Karpas-422 (cell line): ENCODE measurements around the gene PPP1R12C. TPM values are rescaled to one million over a fixed set of nuclear protein-coding genes. Genes with fewer than 3 reads are reported as not detected.
"Not testable (repeated sequence)": the region's sequence is repeated elsewhere in the genome, so short reads cannot be mapped to it uniquely, and the experiment has no call there.

Source experiments
- DNase-seq: peaks from one replicate; pipeline ENCODE4 v3.0.0-alpha.2; 2015
- H2AFZ ChIP-seq: fragments of 200-600 bp; sonication (generic); 2 replicates; pipeline ENCODE4 v1.6.1; 2014; ENCODE audit warnings: antibody characterized with exemption, low read length, mixed read lengths
- H3K27ac ChIP-seq: fragments of 200-600 bp; sonication (generic); 2 replicates; pipeline ENCODE4 v1.5.1; 2014; ENCODE audit warnings: mild to moderate bottlenecking, low read length, moderate library complexity
- H3K27me3 ChIP-seq: fragments of 200-600 bp; sonication (generic); 2 replicates; pipeline ENCODE4 v1.6.1; 2014; ENCODE audit warnings: low read length, mixed read lengths
- H3K36me3 ChIP-seq: fragments of 200-600 bp; sonication (generic); 2 replicates; pipeline ENCODE4 v1.6.1; 2014; ENCODE audit warnings: low read length, mixed read lengths; ENCODE audit not compliant: insufficient read depth
- H3K4me1 ChIP-seq: fragments of 200-600 bp; sonication (generic); 2 replicates; pipeline ENCODE4 v1.6.1; 2014; ENCODE audit warnings: mild to moderate bottlenecking, low read length, mixed read lengths
- H3K4me2 ChIP-seq: fragments of 200-600 bp; sonication (generic); 2 replicates; pipeline ENCODE4 v1.6.1; 2014; ENCODE audit warnings: low read length, low read depth, mild to moderate bottlenecking; ENCODE audit not compliant: poor library complexity, severe bottlenecking
- H3K4me3 ChIP-seq: fragments of 200-600 bp; sonication (generic); 2 replicates; pipeline ENCODE4 v1.5.1; 2014; ENCODE audit warnings: mild to moderate bottlenecking, antibody characterized with exemption, low read length, mixed read lengths
- H3K79me2 ChIP-seq: fragments of 200-600 bp; sonication (generic); 2 replicates; pipeline ENCODE4 v1.6.1; 2014; ENCODE audit warnings: mild to moderate bottlenecking, low read length, mixed read lengths
- H3K9ac ChIP-seq: fragments of 200-600 bp; sonication (generic); 2 replicates; pipeline ENCODE4 v1.6.0; 2014; ENCODE audit warnings: low read length
- H3K9me2 ChIP-seq: fragments of 200-600 bp; sonication (generic), shearing (Covaris generic); replicated peaks from 2 replicates; pipeline ENCODE4 v1.6.0; 2014; ENCODE audit warnings: mild to moderate bottlenecking, low read length, moderate library complexity; ENCODE audit not compliant: insufficient read depth
- H3K9me3 ChIP-seq: fragments of 300-700, 200-600 bp; sonication (generic); 2 replicates; pipeline ENCODE4 v1.6.1; 2014; ENCODE audit warnings: low read length, mixed read lengths
- H4K20me1 ChIP-seq: fragments of 200-600 bp; sonication (generic); 2 replicates; pipeline ENCODE4 v1.6.1; 2014; ENCODE audit warnings: mild to moderate bottlenecking, antibody characterized with exemption, low read length, low read depth; ENCODE audit not compliant: insufficient read depth
- total RNA-seq: library from RNA; depleted of rRNA; stranded (reverse); fragments of >200 nt; shearing (Covaris generic); gene quantifications from 2 replicates; pipeline ENCODE4 v1.2.3, GENCODE V29; 2014; ENCODE audit warnings: low replicate concordance

The PPP1R12C gene
- total RNA-seq, 1 experiment from 2014 or later = 81.8 TPM

GRCh38 chr19:55111238-55111831 is 6.1 kb downstream of the PPP1R12C start:
- peaks cover 58% of the 10 kb centered on the region for H4K20me1 ChIP-seq
- no peak for DNase-seq

GRCh38 chr19:55109527-55110291 is 7.7 kb downstream of the PPP1R12C start:
- peaks cover 35% of the 10 kb centered on the region for H3K36me3 ChIP-seq
- H3K27ac ChIP-seq = no peak overlapping the region
- H4K20me1 ChIP-seq = peaks cover 43% of the 10 kb centered on the region
- H3K4me1 ChIP-seq = peaks cover 25% of the 10 kb centered on the region
- DNase-seq = no peak
- H3K79me2 ChIP-seq = peaks cover 92% of the 10 kb centered on the region
- H3K27me3 ChIP-seq = no peaks in the 10 kb centered on the region
- H3K9me2 ChIP-seq = no peaks in the 10 kb centered on the region
- no peak overlapping the region for H3K4me2 ChIP-seq
- H3K9ac ChIP-seq = no peak overlapping the region
- H3K4me3 ChIP-seq = no peak overlapping the region
- no peaks in the 10 kb centered on the region for H3K9me3 ChIP-seq
- H2AFZ ChIP-seq = no peak overlapping the region

More at GRCh38 chr19:55111238-55111831, 6.1 kb downstream of the PPP1R12C start:
- H3K79me2 ChIP-seq = peaks cover 93% of the 10 kb centered on the region
- H3K4me3 ChIP-seq = no peak overlapping the region
- peaks cover 37% of the 10 kb centered on the region for H3K4me1 ChIP-seq
- no peak overlapping the region for H3K9ac ChIP-seq
- H2AFZ ChIP-seq = no peak overlapping the region
- no peaks in the 10 kb centered on the region for H3K9me3 ChIP-seq
- no peak overlapping the region for H3K27ac ChIP-seq
- H3K36me3 ChIP-seq = peaks cover 32% of the 10 kb centered on the region
- no peaks in the 10 kb centered on the region for H3K9me2 ChIP-seq
- H3K4me2 ChIP-seq = no peak overlapping the region
- H3K27me3 ChIP-seq = no peaks in the 10 kb centered on the region

GRCh38 chr19:55107252-55107651 is 10.2 kb downstream of the PPP1R12C start:
- H3K79me2 ChIP-seq = peaks cover 83% of the 10 kb centered on the region
- H3K27me3 ChIP-seq, H3K9me3 ChIP-seq, H3K4me2 ChIP-seq, H3K9me2 ChIP-seq, H2AFZ ChIP-seq, H3K27ac ChIP-seq, DNase-seq, H3K4me3 ChIP-seq, H3K4me1 ChIP-seq, H3K9ac ChIP-seq: not testable (repeated sequence)
- peaks cover 19% of the 10 kb centered on the region for H4K20me1 ChIP-seq
- peaks cover 43% of the 10 kb centered on the region for H3K36me3 ChIP-seq

GRCh38 chr19:55106591-55106990 is 10.8 kb downstream of the PPP1R12C start:
- no peak for DNase-seq
- Histone ChIP-seq H3K4me1 (no peaks in the 10 kb centered on the region), H3K79me2 (peaks cover 79% of the 10 kb centered on the region), H3K36me3 (peaks cover 39% of the 10 kb centered on the region), H3K9me2 (no peaks in the 10 kb centered on the region), H3K4me2 (no peak overlapping the region), H3K27ac (no peak overlapping the region), H3K27me3 (no peaks in the 10 kb centered on the region), H3K9ac (no peak overlapping the region), H3K4me3 (no peak overlapping the region), H4K20me1 (peaks cover 15% of the 10 kb centered on the region), H2AFZ (no peak overlapping the region), H3K9me3 (no peaks in the 10 kb centered on the region)

GRCh38 chr19:55105237-55105636 is 12.2 kb downstream of the PPP1R12C start:
- H3K36me3 ChIP-seq = peaks cover 34% of the 10 kb centered on the region
- no peak overlapping the region for H3K4me2 ChIP-seq
- no peak for DNase-seq
- H3K9ac ChIP-seq = no peak overlapping the region
- no peak overlapping the region for H2AFZ ChIP-seq
- no peaks in the 10 kb centered on the region for H3K27me3 ChIP-seq
- H3K4me3 ChIP-seq = no peak overlapping the region
- H3K4me1 ChIP-seq = no peaks in the 10 kb centered on the region
- no peaks in the 10 kb centered on the region for H3K9me3 ChIP-seq
- H3K27ac ChIP-seq = no peak overlapping the region
- peaks cover 73% of the 10 kb centered on the region for H3K79me2 ChIP-seq
- peaks cover 10% of the 10 kb centered on the region; the same call in 1 of the 2 replicates for H4K20me1 ChIP-seq
- H3K9me2 ChIP-seq = no peaks in the 10 kb centered on the region

- Histone ChIP-seq H3K9me3 (no peaks in the 10 kb centered on the region), H3K27me3 (no peaks in the 10 kb centered on the region), H3K4me2 (no peak overlapping the region), H4K20me1 (peaks cover 24% of the 10 kb centered on the region), H3K9me2 (no peaks in the 10 kb centered on the region), H3K4me3 (no peak overlapping the region), H3K4me1 (peaks cover 6% of the 10 kb centered on the region), H3K27ac (no peak overlapping the region), H3K36me3 (peaks cover 17% of the 10 kb centered on the region), H3K9ac (no peak overlapping the region), H3K79me2 (peaks cover 58% of the 10 kb centered on the region), H2AFZ (no peak overlapping the region)
- no peak for DNase-seq
These were observed 14.2 kb downstream of the PPP1R12C start for GRCh38 chr19:55103190-55103589.

GRCh38 chr19:55101261-55101660 is 16.2 kb downstream of the PPP1R12C start:
- no peak overlapping the region for H3K27ac ChIP-seq
- no peaks in the 10 kb centered on the region for H3K9me2 ChIP-seq
- peaks cover 9% of the 10 kb centered on the region for H3K4me1 ChIP-seq
- no peaks in the 10 kb centered on the region for H3K27me3 ChIP-seq
- no peak for DNase-seq
- no peaks in the 10 kb centered on the region for H3K9me3 ChIP-seq
- H3K9ac ChIP-seq = no peak overlapping the region
- H3K36me3 ChIP-seq = peaks cover 17% of the 10 kb centered on the region
- peaks cover 28% of the 10 kb centered on the region for H4K20me1 ChIP-seq
- H3K4me3 ChIP-seq = no peak overlapping the region
- H2AFZ ChIP-seq = no peak overlapping the region
- no peak overlapping the region for H3K4me2 ChIP-seq
- peaks cover 44% of the 10 kb centered on the region for H3K79me2 ChIP-seq

- no peak overlapping the region for H3K9ac ChIP-seq
- no peaks in the 10 kb centered on the region for H3K9me3 ChIP-seq
- no peak overlapping the region for H3K4me2 ChIP-seq
- H4K20me1 ChIP-seq = peaks cover 36% of the 10 kb centered on the region
- H3K4me1 ChIP-seq = peaks cover 9% of the 10 kb centered on the region
- no peaks in the 10 kb centered on the region for H3K27me3 ChIP-seq
- H3K36me3 ChIP-seq = peaks cover 13% of the 10 kb centered on the region
- no peak overlapping the region for H3K27ac ChIP-seq
- H3K4me3 ChIP-seq = no peak overlapping the region
- H2AFZ ChIP-seq = no peak overlapping the region
- DNase-seq = no peak
- no peaks in the 10 kb centered on the region for H3K9me2 ChIP-seq
- peaks cover 30% of the 10 kb centered on the region for H3K79me2 ChIP-seq
These were observed 17.6 kb downstream of the PPP1R12C start for GRCh38 chr19:55099557-55100506.
